ENCODE measurements around the gene GRK5. TPM values are rescaled to one million over a fixed set of nuclear protein-coding genes. Genes with fewer than 3 reads are reported as not detected.

Gene GRK5
- total and polyA plus RNA-seq, 2 experiments from 2014 or later: 5.2 to 13.7 TPM

GRCh38 chr10:119478111-119478802 is 270.9 kb downstream of the GRK5 start:
- WGBS, 2 experiments (ENCODE audit: low coverage in 1 of 2, low lambda C conversion rate in 2 of 2, missing lambda C conversion rate in 2 of 2): 60 to 69% methylated on average over 8 of the region's 8 CpGs
- no peak for TF ChIP-seq EZH2 (IDR thresholded peaks at IDR 0.05; ENCODE audit: insufficient read depth, poor library complexity, severe bottlenecking)
- no peak for TF ChIP-seq EZH2phosphoT487 (IDR thresholded peaks at IDR 0.05; ENCODE audit: insufficient read depth, low read depth)
- H3K27ac ChIP-seq: no peak overlapping the region
- no peak overlapping the region for H3K4me2 ChIP-seq (ENCODE audit: unreplicated experiment)
- no peaks in the 10 kb centered on the region for H3K36me3 ChIP-seq (ENCODE audit: low read depth)
- no peak overlapping the region for H3K9ac ChIP-seq
- no peak overlapping the region for H3K4me3 ChIP-seq
- H3K9me2 ChIP-seq (ENCODE audit: insufficient read depth): no peaks in the 10 kb centered on the region
- H2AFZ ChIP-seq: no peak overlapping the region
- in situ Hi-C loops (cut with MboI): no loop called here
- no peak for DNase-seq
- no peaks in the 10 kb centered on the region for H4K20me1 ChIP-seq (ENCODE audit: insufficient read depth)
- no peaks in the 10 kb centered on the region for H3K79me2 ChIP-seq (ENCODE audit: insufficient read depth)
- no peaks in the 10 kb centered on the region for H3K4me1 ChIP-seq (ENCODE audit: insufficient read depth)
- H3K27me3 ChIP-seq (replicated peaks; ENCODE audit: insufficient read depth): peaks cover 40% of the 10 kb centered on the region
- H3K9me3 ChIP-seq (ENCODE audit: low read depth): no peaks in the 10 kb centered on the region
- no peaks in the 10 kb centered on the region for H3F3A ChIP-seq (ENCODE audit: insufficient read depth)

GRCh38 chr10:119478811-119479341 is 271.5 kb downstream of the GRK5 start:
- 4 to 8% methylated on average over 6 of the region's 6 CpGs for WGBS, 2 experiments (ENCODE audit: low coverage in 1 of 2, low lambda C conversion rate in 2 of 2, missing lambda C conversion rate in 2 of 2)
- peak; percentile 47 for DNase-seq
- Histone ChIP-seq H3K9me3 (ENCODE audit: low read depth) (no peaks in the 10 kb centered on the region), H3K4me3 (no peak overlapping the region), H3K9ac (no peak overlapping the region), H3K27me3 (replicated peaks; ENCODE audit: insufficient read depth) (peaks cover 40% of the 10 kb centered on the region), H3K27ac (no peak overlapping the region), H4K20me1 (ENCODE audit: insufficient read depth) (no peaks in the 10 kb centered on the region), H3K4me1 (ENCODE audit: insufficient read depth) (no peaks in the 10 kb centered on the region), H3K79me2 (ENCODE audit: insufficient read depth) (no peaks in the 10 kb centered on the region), H3F3A (ENCODE audit: insufficient read depth) (no peaks in the 10 kb centered on the region), H3K36me3 (ENCODE audit: low read depth) (no peaks in the 10 kb centered on the region), H2AFZ (no peak overlapping the region), H3K4me2 (ENCODE audit: unreplicated experiment) (peak overlapping the region; percentile 6), H3K9me2 (ENCODE audit: insufficient read depth) (no peaks in the 10 kb centered on the region)
- TF ChIP-seq EZH2 (IDR thresholded peaks at IDR 0.05; ENCODE audit: insufficient read depth, poor library complexity, severe bottlenecking) (no peak), EZH2phosphoT487 (IDR thresholded peaks at IDR 0.05; ENCODE audit: insufficient read depth, low read depth) (no peak)
- in situ Hi-C loops (cut with MboI): no loop called here

- H2AFZ ChIP-seq: no peak overlapping the region
Observed at GRCh38 chr10:119479532-119479931, 272.2 kb downstream of the GRK5 start.

GRCh38 chr10:119480667-119481066 is 273.3 kb downstream of the GRK5 start:
- H3K9ac ChIP-seq: no peak overlapping the region
- in situ Hi-C loops (cut with MboI): no loop called here
- H3K27me3 ChIP-seq (replicated peaks; ENCODE audit: insufficient read depth): peaks cover 33% of the 10 kb centered on the region
- H3K4me2 ChIP-seq (ENCODE audit: unreplicated experiment): no peak overlapping the region
- no peak for TF ChIP-seq EZH2 (IDR thresholded peaks at IDR 0.05; ENCODE audit: insufficient read depth, poor library complexity, severe bottlenecking)
- TF ChIP-seq EZH2phosphoT487 (IDR thresholded peaks at IDR 0.05; ENCODE audit: insufficient read depth, low read depth): no peak
- H3F3A ChIP-seq (ENCODE audit: insufficient read depth): no peaks in the 10 kb centered on the region
- no peaks in the 10 kb centered on the region for H3K9me3 ChIP-seq (ENCODE audit: low read depth)
- no peaks in the 10 kb centered on the region for H3K9me2 ChIP-seq (ENCODE audit: insufficient read depth)
- no peaks in the 10 kb centered on the region for H4K20me1 ChIP-seq (ENCODE audit: insufficient read depth)
- H3K36me3 ChIP-seq (ENCODE audit: low read depth): no peaks in the 10 kb centered on the region
- DNase-seq: peak; percentile 47
- no peak overlapping the region for H2AFZ ChIP-seq
- H3K4me1 ChIP-seq (ENCODE audit: insufficient read depth): no peaks in the 10 kb centered on the region
- no peak overlapping the region for H3K4me3 ChIP-seq
- 18 to 26% methylated on average over 4 of the region's 4 CpGs for WGBS, 2 experiments (ENCODE audit: low coverage in 1 of 2, low lambda C conversion rate in 2 of 2, missing lambda C conversion rate in 2 of 2)
- H3K79me2 ChIP-seq (ENCODE audit: insufficient read depth): no peaks in the 10 kb centered on the region
- H3K27ac ChIP-seq: no peak overlapping the region

More at GRCh38 chr10:119479532-119479931, 272.2 kb downstream of the GRK5 start:
- DNase-seq: no peak
- H3K4me3 ChIP-seq: no peak overlapping the region
- peak overlapping the region; percentile 6 for H3K4me2 ChIP-seq (ENCODE audit: unreplicated experiment)
- no peak for TF ChIP-seq EZH2 (IDR thresholded peaks at IDR 0.05; ENCODE audit: insufficient read depth, poor library complexity, severe bottlenecking)
- TF ChIP-seq EZH2phosphoT487 (IDR thresholded peaks at IDR 0.05; ENCODE audit: insufficient read depth, low read depth): no peak
- no peaks in the 10 kb centered on the region for H3K9me2 ChIP-seq (ENCODE audit: insufficient read depth)
- no peaks in the 10 kb centered on the region for H4K20me1 ChIP-seq (ENCODE audit: insufficient read depth)
- H3K9me3 ChIP-seq (ENCODE audit: low read depth): no peaks in the 10 kb centered on the region
- H3F3A ChIP-seq (ENCODE audit: insufficient read depth): no peaks in the 10 kb centered on the region
- no peak overlapping the region for H3K27ac ChIP-seq
- H3K36me3 ChIP-seq (ENCODE audit: low read depth): no peaks in the 10 kb centered on the region
- H3K79me2 ChIP-seq (ENCODE audit: insufficient read depth): no peaks in the 10 kb centered on the region
- H3K9ac ChIP-seq: no peak overlapping the region
- H3K27me3 ChIP-seq (replicated peaks; ENCODE audit: insufficient read depth): peaks cover 40% of the 10 kb centered on the region
- WGBS, 2 experiments (ENCODE audit: low coverage in 1 of 2, low lambda C conversion rate in 2 of 2, missing lambda C conversion rate in 2 of 2): 16 to 20% methylated on average over 8 of the region's 8 CpGs
- in situ Hi-C loops (cut with MboI): no loop called here
- H3K4me1 ChIP-seq (ENCODE audit: insufficient read depth): no peaks in the 10 kb centered on the region
